ENCODE measurements around the gene SARNP. TPM values are rescaled to one million over a fixed set of nuclear protein-coding genes. Genes with fewer than 3 reads are reported as not detected.

The SARNP gene
- total and polyA plus RNA-seq, 4 donors: 19.1 to 34.2 (median 25.6) TPM

DNA sequence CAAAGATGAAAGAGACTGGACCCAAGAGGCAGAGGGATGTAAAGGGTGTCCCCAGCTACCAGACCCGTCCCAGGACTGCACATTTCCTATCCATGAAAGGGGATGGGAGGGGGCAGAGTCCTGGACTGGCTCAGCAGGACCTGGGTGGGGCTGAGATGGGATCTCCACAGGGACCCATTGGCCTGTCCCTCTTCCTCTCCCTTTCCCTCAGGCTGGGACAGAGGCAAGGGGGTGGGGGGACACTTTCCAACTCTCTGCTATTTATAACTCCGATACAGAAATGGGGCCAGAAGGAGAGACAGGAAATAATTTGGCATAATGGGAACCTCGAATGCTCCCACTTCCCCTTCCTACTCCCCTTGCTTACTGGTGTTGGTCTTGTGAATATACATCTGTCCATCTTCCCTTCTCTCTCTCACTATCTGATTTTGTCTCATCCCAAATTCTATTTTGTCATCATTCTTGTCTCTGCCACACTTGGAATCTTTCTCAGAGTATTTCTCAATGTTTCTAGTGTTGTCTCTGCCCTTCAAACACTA is 108.8 kb downstream of the SARNP start:
- Histone ChIP-seq H3K9ac (ENCODE audit: low read depth in 1 of 2, low read length in 2 of 2) (no peak overlapping the region), H3K4me3 (ENCODE audit: low read depth in 1 of 3, low read length in 3 of 3) (no peak overlapping the region), H3K36me3 (ENCODE audit: control insufficient read depth in 4 of 4, insufficient read depth in 3 of 4, low read depth in 1 of 4, low read length in 3 of 4) (no peaks in the 10 kb centered on the region), H3K27ac (ENCODE audit: low read depth in 1 of 2, low read length in 2 of 2) (no peak overlapping the region), H3K27me3 (ENCODE audit: control insufficient read depth in 4 of 4, insufficient read depth in 4 of 4, low read length in 3 of 4) (no peaks in the 10 kb centered on the region), H3K4me1 (ENCODE audit: control insufficient read depth in 4 of 4, insufficient read depth in 4 of 4, low read length in 3 of 4) (peaks cover 5 to 16% (median 12%) of the 10 kb centered on the region in 4 donors), H3K9me3 (ENCODE audit: control insufficient read depth in 4 of 4, low read length in 3 of 4) (no peaks in the 10 kb centered on the region)
- 56% methylated on average over 3 of the region's 3 CpGs for WGBS
- no peak for DNase-seq (ENCODE audit: low spot score)
- no peak for TF ChIP-seq EGR1 (IDR thresholded peaks at IDR 0.05; ENCODE audit: low read depth in 2 of 2)

DNA sequence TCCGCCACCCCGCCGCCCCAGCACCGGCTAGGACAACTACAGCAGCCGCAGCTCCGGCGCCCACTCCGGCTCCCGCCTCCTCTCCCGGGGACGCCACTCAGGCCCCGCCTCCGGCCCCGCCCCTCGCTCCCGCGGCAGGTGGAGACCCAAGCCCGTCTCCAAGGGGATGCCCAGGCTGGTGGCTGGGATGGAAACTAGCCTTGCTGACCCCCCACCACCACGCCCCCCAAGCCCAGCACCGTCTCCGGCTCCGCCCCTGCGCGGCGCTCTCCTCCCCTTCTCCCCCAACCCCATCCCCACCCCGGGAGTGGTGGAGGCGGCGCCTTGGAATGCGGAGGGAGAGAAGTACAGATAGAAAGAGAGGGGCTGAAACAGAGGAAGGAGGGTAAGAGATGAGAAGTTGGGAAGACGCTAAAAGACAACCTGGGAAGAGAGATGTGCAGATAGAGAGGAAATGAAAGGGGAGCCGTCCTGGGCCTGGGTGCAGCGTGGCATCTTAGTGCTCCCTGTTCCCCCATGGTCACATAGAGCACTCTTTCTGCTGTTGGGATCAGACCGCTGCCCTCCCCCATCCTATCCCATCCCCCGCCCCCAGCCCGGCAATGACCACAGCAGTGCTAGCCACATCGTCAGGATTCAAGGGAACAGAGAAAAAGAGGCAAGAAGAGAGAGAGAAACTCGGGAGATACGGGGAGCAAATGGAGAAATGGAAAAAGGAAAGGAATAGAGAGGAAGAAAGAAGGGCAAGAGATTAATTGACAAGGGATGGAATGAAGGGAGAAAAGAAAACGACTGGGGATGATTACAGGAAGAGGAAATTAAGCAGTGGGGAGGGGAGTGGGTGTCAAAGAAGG is 109.5 kb downstream of the SARNP start, which contains the start of gene ITGA7:
Gene ITGA7 (minus strand): TSS at position 64 of the 854 bp plus-strand sequence. CDS start 222 bp downstream, outside the sequence.
- Histone ChIP-seq H3K27me3 (ENCODE audit: control insufficient read depth in 4 of 4, insufficient read depth in 4 of 4, low read length in 3 of 4) (no peaks in the 10 kb centered on the region), H3K27ac (ENCODE audit: low read depth in 1 of 2, low read length in 2 of 2) (no peak within 1 kb of the TSS), H3K36me3 (ENCODE audit: control insufficient read depth in 4 of 4, insufficient read depth in 3 of 4, low read depth in 1 of 4, low read length in 3 of 4) (no peaks in the 10 kb centered on the region), H3K9ac (ENCODE audit: low read depth in 1 of 2, low read length in 2 of 2) (no peak within 1 kb of the TSS), H3K9me3 (ENCODE audit: control insufficient read depth in 4 of 4, low read length in 3 of 4) (no peaks in the 10 kb centered on the region), H3K4me3 (ENCODE audit: low read depth in 1 of 3, low read length in 3 of 3) (peak within 1 kb of the TSS in 2 of 3 donors; percentile 51 to 67), H3K4me1 (ENCODE audit: control insufficient read depth in 4 of 4, insufficient read depth in 4 of 4, low read length in 3 of 4) (peaks cover 2 to 16% (median 10%) of the 10 kb centered on the region in 4 donors)
- DNase-seq (ENCODE audit: low spot score): peak; percentile 53
- TF ChIP-seq NR2F2 (IDR thresholded peaks at IDR 0.05): no peak
- TF ChIP-seq RXRA (IDR thresholded peaks at IDR 0.05): no peak
- TF ChIP-seq, protein P1, sequence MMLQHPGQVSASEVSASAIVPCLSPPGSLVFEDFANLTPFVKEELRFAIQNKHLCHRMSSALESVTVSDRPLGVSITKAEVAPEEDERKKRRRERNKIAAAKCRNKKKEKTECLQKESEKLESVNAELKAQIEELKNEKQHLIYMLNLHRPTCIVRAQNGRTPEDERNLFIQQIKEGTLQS (IDR thresholded peaks at IDR 0.05): no peak
- TF ChIP-seq, protein P2, sequence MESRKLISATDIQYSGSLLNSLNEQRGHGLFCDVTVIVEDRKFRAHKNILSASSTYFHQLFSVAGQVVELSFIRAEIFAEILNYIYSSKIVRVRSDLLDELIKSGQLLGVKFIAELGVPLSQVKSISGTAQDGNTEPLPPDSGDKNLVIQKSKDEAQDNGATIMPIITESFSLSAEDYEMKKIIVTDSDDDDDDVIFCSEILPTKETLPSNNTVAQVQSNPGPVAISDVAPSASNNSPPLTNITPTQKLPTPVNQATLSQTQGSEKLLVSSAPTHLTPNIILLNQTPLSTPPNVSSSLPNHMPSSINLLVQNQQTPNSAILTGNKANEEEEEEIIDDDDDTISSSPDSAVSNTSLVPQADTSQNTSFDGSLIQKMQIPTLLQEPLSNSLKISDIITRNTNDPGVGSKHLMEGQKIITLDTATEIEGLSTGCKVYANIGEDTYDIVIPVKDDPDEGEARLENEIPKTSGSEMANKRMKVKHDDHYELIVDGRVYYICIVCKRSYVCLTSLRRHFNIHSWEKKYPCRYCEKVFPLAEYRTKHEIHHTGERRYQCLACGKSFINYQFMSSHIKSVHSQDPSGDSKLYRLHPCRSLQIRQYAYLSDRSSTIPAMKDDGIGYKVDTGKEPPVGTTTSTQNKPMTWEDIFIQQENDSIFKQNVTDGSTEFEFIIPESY (IDR thresholded peaks at IDR 0.05): no peak
- TF ChIP-seq FOXA1 (IDR thresholded peaks at IDR 0.05): no peak
- no peak for TF ChIP-seq TAF1 (conservative IDR thresholded peaks at IDR 0.05)
- no peak for TF ChIP-seq SP1 (IDR thresholded peaks at IDR 0.05)
- TF ChIP-seq RAD21 (IDR thresholded peaks at IDR 0.05): no peak
- no peak for TF ChIP-seq HNF4G (IDR thresholded peaks at IDR 0.05)
- TF ChIP-seq, protein P3, sequence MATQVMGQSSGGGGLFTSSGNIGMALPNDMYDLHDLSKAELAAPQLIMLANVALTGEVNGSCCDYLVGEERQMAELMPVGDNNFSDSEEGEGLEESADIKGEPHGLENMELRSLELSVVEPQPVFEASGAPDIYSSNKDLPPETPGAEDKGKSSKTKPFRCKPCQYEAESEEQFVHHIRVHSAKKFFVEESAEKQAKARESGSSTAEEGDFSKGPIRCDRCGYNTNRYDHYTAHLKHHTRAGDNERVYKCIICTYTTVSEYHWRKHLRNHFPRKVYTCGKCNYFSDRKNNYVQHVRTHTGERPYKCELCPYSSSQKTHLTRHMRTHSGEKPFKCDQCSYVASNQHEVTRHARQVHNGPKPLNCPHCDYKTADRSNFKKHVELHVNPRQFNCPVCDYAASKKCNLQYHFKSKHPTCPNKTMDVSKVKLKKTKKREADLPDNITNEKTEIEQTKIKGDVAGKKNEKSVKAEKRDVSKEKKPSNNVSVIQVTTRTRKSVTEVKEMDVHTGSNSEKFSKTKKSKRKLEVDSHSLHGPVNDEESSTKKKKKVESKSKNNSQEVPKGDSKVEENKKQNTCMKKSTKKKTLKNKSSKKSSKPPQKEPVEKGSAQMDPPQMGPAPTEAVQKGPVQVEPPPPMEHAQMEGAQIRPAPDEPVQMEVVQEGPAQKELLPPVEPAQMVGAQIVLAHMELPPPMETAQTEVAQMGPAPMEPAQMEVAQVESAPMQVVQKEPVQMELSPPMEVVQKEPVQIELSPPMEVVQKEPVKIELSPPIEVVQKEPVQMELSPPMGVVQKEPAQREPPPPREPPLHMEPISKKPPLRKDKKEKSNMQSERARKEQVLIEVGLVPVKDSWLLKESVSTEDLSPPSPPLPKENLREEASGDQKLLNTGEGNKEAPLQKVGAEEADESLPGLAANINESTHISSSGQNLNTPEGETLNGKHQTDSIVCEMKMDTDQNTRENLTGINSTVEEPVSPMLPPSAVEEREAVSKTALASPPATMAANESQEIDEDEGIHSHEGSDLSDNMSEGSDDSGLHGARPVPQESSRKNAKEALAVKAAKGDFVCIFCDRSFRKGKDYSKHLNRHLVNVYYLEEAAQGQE (IDR thresholded peaks at IDR 0.05): no peak
- TF ChIP-seq GABPA (IDR thresholded peaks at IDR 0.05 in 1 of 2, conservative IDR thresholded peaks at IDR 0.05 in 1 of 2): no peak
- TF ChIP-seq, protein P4, sequence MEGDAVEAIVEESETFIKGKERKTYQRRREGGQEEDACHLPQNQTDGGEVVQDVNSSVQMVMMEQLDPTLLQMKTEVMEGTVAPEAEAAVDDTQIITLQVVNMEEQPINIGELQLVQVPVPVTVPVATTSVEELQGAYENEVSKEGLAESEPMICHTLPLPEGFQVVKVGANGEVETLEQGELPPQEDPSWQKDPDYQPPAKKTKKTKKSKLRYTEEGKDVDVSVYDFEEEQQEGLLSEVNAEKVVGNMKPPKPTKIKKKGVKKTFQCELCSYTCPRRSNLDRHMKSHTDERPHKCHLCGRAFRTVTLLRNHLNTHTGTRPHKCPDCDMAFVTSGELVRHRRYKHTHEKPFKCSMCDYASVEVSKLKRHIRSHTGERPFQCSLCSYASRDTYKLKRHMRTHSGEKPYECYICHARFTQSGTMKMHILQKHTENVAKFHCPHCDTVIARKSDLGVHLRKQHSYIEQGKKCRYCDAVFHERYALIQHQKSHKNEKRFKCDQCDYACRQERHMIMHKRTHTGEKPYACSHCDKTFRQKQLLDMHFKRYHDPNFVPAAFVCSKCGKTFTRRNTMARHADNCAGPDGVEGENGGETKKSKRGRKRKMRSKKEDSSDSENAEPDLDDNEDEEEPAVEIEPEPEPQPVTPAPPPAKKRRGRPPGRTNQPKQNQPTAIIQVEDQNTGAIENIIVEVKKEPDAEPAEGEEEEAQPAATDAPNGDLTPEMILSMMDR (IDR thresholded peaks at IDR 0.05; ENCODE audit: low read depth, low read length, missing input control): no peak
- TF ChIP-seq HNF4A (conservative IDR thresholded peaks at IDR 0.05): no peak
- TF ChIP-seq FOXA2 (IDR thresholded peaks at IDR 0.05): no peak
- TF ChIP-seq YY1 (IDR thresholded peaks at IDR 0.05): no peak
- TF ChIP-seq, protein P5, sequence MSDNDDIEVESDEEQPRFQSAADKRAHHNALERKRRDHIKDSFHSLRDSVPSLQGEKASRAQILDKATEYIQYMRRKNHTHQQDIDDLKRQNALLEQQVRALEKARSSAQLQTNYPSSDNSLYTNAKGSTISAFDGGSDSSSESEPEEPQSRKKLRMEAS (IDR thresholded peaks at IDR 0.05): no peak
- 3% methylated on average over 39 of the region's 39 CpGs for WGBS
